SK-N-SH (cell line): ENCODE results near the gene XAGE1B. TPM values are rescaled to one million over a fixed set of nuclear protein-coding genes. Genes with fewer than 3 reads are reported as not detected.
"Not testable (repeated sequence)": the region's sequence is repeated elsewhere in the genome, so short reads cannot be mapped to it uniquely, and the experiment has no call there.

ENCODE experiments used
- CTCF ChIA-PET: fragments of 300-600, 350-600 bp; formaldehyde crosslinking; extraction: SDS; loops from one replicate; lab custom pipeline; 2021; lab: Yijun Ruan, JAX
- POLR2A ChIA-PET: fragments of 350-600 bp; sonication (Branson Sonifier 250); formaldehyde crosslinking; extraction: SDS; loops from one replicate; lab custom pipeline; 2020; ENCODE audit warnings: antibody characterized with exemption, inconsistent platforms; lab: Yijun Ruan, JAX
- DNase-seq: peaks from one replicate; pipeline ENCODE4 v3.0.0; 2012
- H2AFZ ChIP-seq: fragments of 200-600 bp; sonication (generic); 2 replicates; pipeline ENCODE4 v1.8.1; 2016; ENCODE audit warnings: antibody characterized with exemption, mild to moderate bottlenecking, low read depth
- H3F3A ChIP-seq: fragments of 200-600 bp; sonication (generic); replicated peaks from 2 replicates; pipeline ENCODE3; 2016; ENCODE audit warnings: antibody characterized with exemption, mild to moderate bottlenecking; ENCODE audit not compliant: insufficient read depth
- H3K27ac ChIP-seq, 2 experiments: fragments of 200-500 bp in 1 of 2; fragments of 200-600 bp in 1 of 2; sonication (Bioruptor generic) in 1 of 2; sonication (generic), shearing (Covaris generic) in 1 of 2; 2 replicates each; pipeline versions ENCODE4 v1.5.1 to v1.6.1; 2014 to 2016; ENCODE audit warnings: low read depth in 2 of 2, inconsistent platforms in 1 of 2, low read length in 1 of 2, mild to moderate bottlenecking in 1 of 2, mixed read lengths in 1 of 2
- H3K27me3 ChIP-seq: fragments of 200-600 bp; sonication (generic), shearing (Covaris generic); 2 replicates; pipeline ENCODE4 v1.6.1; 2016; ENCODE audit warnings: mixed run types; ENCODE audit not compliant: insufficient read depth
- H3K36me3 ChIP-seq, 2 experiments: fragments of 200-500 bp in 1 of 2; fragments of 200-600 bp in 1 of 2; sonication (Bioruptor generic) in 1 of 2; sonication (generic) in 1 of 2; replicated peaks in 1 of 2; 2 replicates each; pipeline versions ENCODE3 to v1.5.1; 2014 to 2016; ENCODE audit warnings: low read length in 1 of 2, mild to moderate bottlenecking in 1 of 2; ENCODE audit not compliant: insufficient read depth in 2 of 2, control insufficient read depth in 1 of 2
- H3K4me1 ChIP-seq, 2 experiments: fragments of 200-500 bp in 1 of 2; fragments of 200-600 bp in 1 of 2; sonication (Bioruptor generic) in 1 of 2; sonication (generic), shearing (Covaris generic) in 1 of 2; 2 replicates each; pipeline versions ENCODE4 v1.5.1 to v1.6.1; 2014 to 2016; ENCODE audit warnings: low read depth in 1 of 2, low read length in 1 of 2, mixed run types in 1 of 2; ENCODE audit not compliant: insufficient read depth in 2 of 2, control insufficient read depth in 1 of 2
- H3K4me2 ChIP-seq: fragments of 200-600 bp; sonication (generic), shearing (Covaris generic); 2 replicates; pipeline ENCODE4 v1.6.1; 2017; ENCODE audit warnings: mixed run types
- H3K4me3 ChIP-seq, 2 experiments: fragments of 200-500 bp in 1 of 2; fragments of 200-600 bp in 1 of 2; sonication (Bioruptor generic) in 1 of 2; sonication (generic), shearing (Covaris generic) in 1 of 2; 2 replicates each; pipeline versions ENCODE4 v1.5.1 to v1.8.1; 2014 to 2016; ENCODE audit warnings: low read depth in 2 of 2, inconsistent platforms in 1 of 2, low read length in 1 of 2, mild to moderate bottlenecking in 1 of 2, mixed read lengths in 1 of 2, moderate library complexity in 1 of 2
- H3K79me2 ChIP-seq: fragments of 200-600 bp; sonication (generic); 2 replicates; pipeline ENCODE4 v1.8.1; 2017; ENCODE audit warnings: mild to moderate bottlenecking; ENCODE audit not compliant: insufficient read depth
- H3K9ac ChIP-seq: fragments of 200-600 bp; sonication (generic); 2 replicates; pipeline ENCODE4 v1.6.1; 2017; ENCODE audit warnings: mixed run types
- H3K9me2 ChIP-seq: fragments of 200-600 bp; sonication (generic); 2 replicates; pipeline ENCODE4 v1.6.1; 2017; ENCODE audit warnings: mixed run types
- H3K9me3 ChIP-seq: fragments of 200-600 bp; sonication (generic); 2 replicates; pipeline ENCODE4 v1.6.1; 2017; ENCODE audit warnings: mixed run types, mild to moderate bottlenecking, moderate library complexity
- H4K20me1 ChIP-seq: fragments of 200-600 bp; sonication (generic); 2 replicates; pipeline ENCODE4 v1.6.1; 2017; ENCODE audit warnings: mild to moderate bottlenecking, mixed run types; ENCODE audit not compliant: insufficient read depth
- ELF1 ChIP-seq: IDR thresholded peaks from 2 replicates; pipeline ENCODE4 v1.4.0; 2012
- EZH2phosphoT487 ChIP-seq: fragments of 200-600 bp; sonication (generic); IDR thresholded peaks from 2 replicates; pipeline ENCODE4 v1.6.1; 2017; ENCODE audit warnings: low read depth, mixed run types, mild to moderate bottlenecking, antibody characterized with exemption, moderate library complexity, borderline replicate concordance
- FOSL2 ChIP-seq: IDR thresholded peaks from 2 replicates; pipeline ENCODE4 v1.4.0; 2012; ENCODE audit warnings: low read depth, mild to moderate bottlenecking, moderate library complexity, borderline replicate concordance
- GATA2 ChIP-seq: sonication (generic); formaldehyde crosslinking; IDR thresholded peaks from 2 replicates; pipeline ENCODE4 v1.5.0; 2020; ENCODE audit warnings: mild to moderate bottlenecking, missing genetic modification reagents
- MXI1 ChIP-seq: IDR thresholded peaks from 2 replicates; pipeline ENCODE4 v1.6.1; 2012; ENCODE audit warnings: mild to moderate bottlenecking, low read depth, low read length, improper control_type of control experiment
- RCOR1 ChIP-seq: fragments of 150-350 bp; IDR thresholded peaks from 2 replicates; pipeline ENCODE4 v1.6.1; 2017; ENCODE audit warnings: antibody characterized with exemption, low read length
- SIN3A ChIP-seq: IDR thresholded peaks from 2 replicates; pipeline ENCODE4 v1.6.1; 2012; ENCODE audit warnings: low read depth, mild to moderate bottlenecking, low read length, moderate library complexity, borderline replicate concordance
- SMC3 ChIP-seq: IDR thresholded peaks from 2 replicates; pipeline ENCODE4 v1.6.1; 2012; ENCODE audit warnings: low read depth, low read length, improper control_type of control experiment
- TCF12 ChIP-seq: IDR thresholded peaks from 2 replicates; pipeline ENCODE4 v1.4.0; 2012
- TEAD4 ChIP-seq: IDR thresholded peaks from 2 replicates; pipeline ENCODE4 v1.4.0; 2012; ENCODE audit warnings: mild to moderate bottlenecking, borderline replicate concordance; ENCODE audit not compliant: insufficient read depth
- WGBS: methylation state at CpG from one replicate; pipeline ENCODE4 v1.1.6; 2017; ENCODE audit warnings: low lambda C conversion rate; 5-methylcytosine and 5-hydroxymethylcytosine counted together
- polyA plus RNA-seq, 3 experiments: library from polyadenylated mRNA; depleted of rRNA; stranded (reverse); fragments of >200 nt; gene quantifications; 2 replicates each; pipeline ENCODE4 v1.2.3, GENCODE V29; 2012
- TF ChIP-seq, protein P1 (sequence below): IDR thresholded peaks from 2 replicates; pipeline ENCODE4 v1.4.0; 2012; ENCODE audit warnings: low read depth
- TF ChIP-seq, protein P2 (sequence below): IDR thresholded peaks from 2 replicates; pipeline ENCODE4 v1.6.1; 2012; ENCODE audit warnings: mild to moderate bottlenecking, low read depth, low read length, moderate library complexity
- TF ChIP-seq, protein P3 (sequence below): IDR thresholded peaks from 2 replicates; pipeline ENCODE4 v1.4.0; 2012; ENCODE audit warnings: low read depth, borderline replicate concordance
- TF ChIP-seq, protein P4 (sequence below): IDR thresholded peaks from 2 replicates; pipeline ENCODE4; 2012

XAGE1B gene
- polyA plus RNA-seq, 1 of the 3 experiments (the other 2 are of a cell fraction), result 104 TPM

DNA sequence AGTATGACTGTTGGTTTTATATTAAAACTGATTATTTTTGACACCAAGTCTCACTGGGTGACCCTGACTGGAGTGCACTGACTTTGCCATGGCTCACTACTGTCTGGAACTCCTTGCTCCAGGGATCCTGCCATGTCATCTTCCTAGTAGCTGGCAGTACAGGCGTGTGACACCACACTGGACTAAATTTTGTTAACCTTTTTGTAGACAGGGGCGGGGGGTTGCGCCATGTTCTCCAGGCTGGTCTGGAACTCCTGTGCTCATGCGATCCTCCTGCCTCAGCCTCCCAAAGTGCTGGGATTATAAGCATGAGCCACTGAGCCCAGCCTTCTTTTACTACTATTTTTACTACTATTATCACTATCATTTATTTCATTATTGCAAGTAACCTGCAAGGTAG is 12.3 kb downstream of the XAGE1B start:
- CTCF ChIA-PET, result no interaction called here
- Histone ChIP-seq H3K4me1 (no peaks in the 10 kb centered on the region), H3K9ac (no peak overlapping the region)
- TF ChIP-seq SIN3A, result no peak
- no peak for TF ChIP-seq RCOR1
- no peak for TF ChIP-seq SMC3
- TF ChIP-seq TCF12, result no peak
- TF ChIP-seq ELF1, result no peak
- TF ChIP-seq FOSL2, result no peak
- TF ChIP-seq, protein P1, sequence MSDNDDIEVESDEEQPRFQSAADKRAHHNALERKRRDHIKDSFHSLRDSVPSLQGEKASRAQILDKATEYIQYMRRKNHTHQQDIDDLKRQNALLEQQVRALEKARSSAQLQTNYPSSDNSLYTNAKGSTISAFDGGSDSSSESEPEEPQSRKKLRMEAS, result no peak
- no peak for TF ChIP-seq GATA2 (CRISPR knock-in tag)
- TF ChIP-seq, protein P2, sequence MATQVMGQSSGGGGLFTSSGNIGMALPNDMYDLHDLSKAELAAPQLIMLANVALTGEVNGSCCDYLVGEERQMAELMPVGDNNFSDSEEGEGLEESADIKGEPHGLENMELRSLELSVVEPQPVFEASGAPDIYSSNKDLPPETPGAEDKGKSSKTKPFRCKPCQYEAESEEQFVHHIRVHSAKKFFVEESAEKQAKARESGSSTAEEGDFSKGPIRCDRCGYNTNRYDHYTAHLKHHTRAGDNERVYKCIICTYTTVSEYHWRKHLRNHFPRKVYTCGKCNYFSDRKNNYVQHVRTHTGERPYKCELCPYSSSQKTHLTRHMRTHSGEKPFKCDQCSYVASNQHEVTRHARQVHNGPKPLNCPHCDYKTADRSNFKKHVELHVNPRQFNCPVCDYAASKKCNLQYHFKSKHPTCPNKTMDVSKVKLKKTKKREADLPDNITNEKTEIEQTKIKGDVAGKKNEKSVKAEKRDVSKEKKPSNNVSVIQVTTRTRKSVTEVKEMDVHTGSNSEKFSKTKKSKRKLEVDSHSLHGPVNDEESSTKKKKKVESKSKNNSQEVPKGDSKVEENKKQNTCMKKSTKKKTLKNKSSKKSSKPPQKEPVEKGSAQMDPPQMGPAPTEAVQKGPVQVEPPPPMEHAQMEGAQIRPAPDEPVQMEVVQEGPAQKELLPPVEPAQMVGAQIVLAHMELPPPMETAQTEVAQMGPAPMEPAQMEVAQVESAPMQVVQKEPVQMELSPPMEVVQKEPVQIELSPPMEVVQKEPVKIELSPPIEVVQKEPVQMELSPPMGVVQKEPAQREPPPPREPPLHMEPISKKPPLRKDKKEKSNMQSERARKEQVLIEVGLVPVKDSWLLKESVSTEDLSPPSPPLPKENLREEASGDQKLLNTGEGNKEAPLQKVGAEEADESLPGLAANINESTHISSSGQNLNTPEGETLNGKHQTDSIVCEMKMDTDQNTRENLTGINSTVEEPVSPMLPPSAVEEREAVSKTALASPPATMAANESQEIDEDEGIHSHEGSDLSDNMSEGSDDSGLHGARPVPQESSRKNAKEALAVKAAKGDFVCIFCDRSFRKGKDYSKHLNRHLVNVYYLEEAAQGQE, result no peak
- TF ChIP-seq, protein P3, sequence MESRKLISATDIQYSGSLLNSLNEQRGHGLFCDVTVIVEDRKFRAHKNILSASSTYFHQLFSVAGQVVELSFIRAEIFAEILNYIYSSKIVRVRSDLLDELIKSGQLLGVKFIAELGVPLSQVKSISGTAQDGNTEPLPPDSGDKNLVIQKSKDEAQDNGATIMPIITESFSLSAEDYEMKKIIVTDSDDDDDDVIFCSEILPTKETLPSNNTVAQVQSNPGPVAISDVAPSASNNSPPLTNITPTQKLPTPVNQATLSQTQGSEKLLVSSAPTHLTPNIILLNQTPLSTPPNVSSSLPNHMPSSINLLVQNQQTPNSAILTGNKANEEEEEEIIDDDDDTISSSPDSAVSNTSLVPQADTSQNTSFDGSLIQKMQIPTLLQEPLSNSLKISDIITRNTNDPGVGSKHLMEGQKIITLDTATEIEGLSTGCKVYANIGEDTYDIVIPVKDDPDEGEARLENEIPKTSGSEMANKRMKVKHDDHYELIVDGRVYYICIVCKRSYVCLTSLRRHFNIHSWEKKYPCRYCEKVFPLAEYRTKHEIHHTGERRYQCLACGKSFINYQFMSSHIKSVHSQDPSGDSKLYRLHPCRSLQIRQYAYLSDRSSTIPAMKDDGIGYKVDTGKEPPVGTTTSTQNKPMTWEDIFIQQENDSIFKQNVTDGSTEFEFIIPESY, result no peak
- TF ChIP-seq, protein P4, sequence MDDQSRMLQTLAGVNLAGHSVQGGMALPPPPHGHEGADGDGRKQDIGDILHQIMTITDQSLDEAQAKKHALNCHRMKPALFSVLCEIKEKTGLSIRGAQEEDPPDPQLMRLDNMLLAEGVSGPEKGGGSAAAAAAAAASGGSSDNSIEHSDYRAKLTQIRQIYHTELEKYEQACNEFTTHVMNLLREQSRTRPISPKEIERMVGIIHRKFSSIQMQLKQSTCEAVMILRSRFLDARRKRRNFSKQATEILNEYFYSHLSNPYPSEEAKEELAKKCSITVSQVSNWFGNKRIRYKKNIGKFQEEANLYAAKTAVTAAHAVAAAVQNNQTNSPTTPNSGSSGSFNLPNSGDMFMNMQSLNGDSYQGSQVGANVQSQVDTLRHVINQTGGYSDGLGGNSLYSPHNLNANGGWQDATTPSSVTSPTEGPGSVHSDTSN, result no peak
- no peak for TF ChIP-seq TEAD4
- TF ChIP-seq MXI1, result no peak
- TF ChIP-seq EZH2phosphoT487, result no peak
- TF ChIP-seq, all 33 proteins: peak for 0
- no peak overlapping the region for H3K4me3 ChIP-seq
- POLR2A ChIA-PET, result no interaction called here
- no peaks in the 10 kb centered on the region for H4K20me1 ChIP-seq
- no peaks in the 10 kb centered on the region for H3F3A ChIP-seq
- no peak overlapping the region for H3K4me2 ChIP-seq
- no peak for DNase-seq
- peaks cover 4% of the 10 kb centered on the region; the same call in 1 of the 2 replicates for H3K27me3 ChIP-seq
- no peaks in the 10 kb centered on the region for H3K79me2 ChIP-seq
- no peaks in the 10 kb centered on the region for H3K9me2 ChIP-seq
- no peaks in the 10 kb centered on the region for H3K9me3 ChIP-seq
- no peak overlapping the region for H3K27ac ChIP-seq
- H3K36me3 ChIP-seq, result no peaks in the 10 kb centered on the region
- WGBS, result 3% methylated on average over 4 of the region's 4 CpGs
- no peak overlapping the region for H2AFZ ChIP-seq

DNA sequence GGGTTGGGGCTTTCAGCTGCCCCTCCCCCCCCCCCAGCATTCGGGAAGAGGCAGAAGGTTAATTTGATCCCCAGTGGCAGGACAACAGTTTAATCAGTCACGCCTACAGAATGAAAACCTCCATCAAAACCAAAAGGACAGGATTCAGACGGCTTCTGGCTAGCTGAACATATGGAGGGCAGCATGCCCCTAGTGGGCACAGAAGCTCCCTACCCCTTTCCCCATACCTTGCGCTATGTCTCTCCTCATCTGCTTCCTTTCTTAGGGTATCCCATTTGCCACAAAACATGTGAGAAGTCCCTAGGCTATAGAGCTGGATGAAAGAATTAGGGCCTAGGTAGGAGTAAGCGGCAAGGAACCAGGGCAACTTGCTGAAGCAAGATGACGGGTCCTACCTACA is 15.5 kb downstream of the XAGE1B start:
- H3K9ac ChIP-seq, POLR2A ChIA-PET, H4K20me1 ChIP-seq, H3K27ac ChIP-seq, H3K27me3 ChIP-seq, CTCF ChIA-PET, H3K79me2 ChIP-seq, H3K4me3 ChIP-seq, H3K4me2 ChIP-seq, H3K36me3 ChIP-seq, H3K9me2 ChIP-seq, H3K4me1 ChIP-seq, H3F3A ChIP-seq, DNase-seq, H2AFZ ChIP-seq, H3K9me3 ChIP-seq: not testable (repeated sequence)
- WGBS, result no CpG with 5 or more reads among the region's 6 CpGs

DNA sequence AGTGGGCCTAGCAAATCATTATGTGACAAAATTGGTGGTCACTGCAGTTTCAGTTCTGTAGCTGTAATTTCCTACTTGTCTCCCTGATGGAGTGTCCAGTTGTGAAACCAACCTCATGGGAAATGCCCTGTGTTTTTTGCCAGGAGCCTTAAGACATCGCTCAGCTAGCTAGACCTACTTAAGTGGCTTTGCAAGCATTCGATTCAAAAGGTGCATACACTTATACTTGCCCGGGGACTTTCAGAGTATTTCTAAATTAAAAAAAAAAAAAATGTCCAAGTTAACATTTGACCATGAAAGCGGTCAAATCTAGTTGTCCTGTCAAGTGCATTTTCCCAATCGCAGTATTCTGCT is 20.5 kb downstream of the XAGE1B start:
- DNase-seq, H3K4me3 ChIP-seq, H3K36me3 ChIP-seq, H3K4me2 ChIP-seq, H3F3A ChIP-seq, H3K9me3 ChIP-seq, H3K9me2 ChIP-seq, H4K20me1 ChIP-seq, H3K9ac ChIP-seq, POLR2A ChIA-PET, H3K4me1 ChIP-seq, H3K27me3 ChIP-seq, H3K79me2 ChIP-seq, H2AFZ ChIP-seq, CTCF ChIA-PET, H3K27ac ChIP-seq: not testable (repeated sequence)
- WGBS, result no CpG with 5 or more reads among the region's 5 CpGs
